Keratinocyte (primary cell): ENCODE results near the gene KANK2.

Experiments
- CTCF ChIP-seq, 3 experiments: IDR thresholded peaks in 1 of 3; conservative IDR thresholded peaks in 1 of 3; optimal IDR thresholded peaks in 1 of 3; 2 replicates in 2 of 3; 3 replicates in 1 of 3; pipeline versions ENCODE3 to v1.5.1; 2011; ENCODE audit warnings: low read length in 3 of 3, mild to moderate bottlenecking in 3 of 3, moderate library complexity in 2 of 3, control low read depth in 1 of 3, inconsistent platforms in 1 of 3; ENCODE audit not compliant: insufficient read depth in 2 of 3; ENCODE audit errors: extremely low read depth in 1 of 3
- EZH2 ChIP-seq: IDR thresholded peaks from one replicate; pipeline ENCODE4 v1.6.1; 2012; ENCODE audit warnings: inconsistent platforms, mild to moderate bottlenecking, low read length, moderate library complexity

DNA sequence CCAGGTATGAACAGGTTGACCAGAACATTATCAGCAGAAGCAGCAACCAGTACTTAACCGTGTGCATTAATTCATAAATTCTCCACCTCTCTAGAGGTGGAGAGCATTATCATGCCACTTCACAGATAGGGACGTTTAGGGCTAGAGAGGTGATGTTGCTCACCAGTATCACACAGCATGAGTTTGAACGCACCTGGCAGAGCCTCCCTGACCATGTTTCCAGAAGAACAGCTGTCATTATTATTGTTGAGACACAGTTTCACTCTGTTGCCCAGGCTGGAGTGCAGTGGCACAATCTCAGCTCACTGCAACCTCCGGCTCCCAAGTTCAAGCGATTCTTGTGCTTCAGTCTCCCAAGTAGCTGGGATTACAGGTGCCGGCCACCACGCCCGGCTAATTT is 6.8 kb downstream of the KANK2 start:
- no peak for TF ChIP-seq CTCF (optimal IDR thresholded peaks at IDR 0.05 in 1 of 3, IDR thresholded peaks at IDR 0.05 in 1 of 3, conservative IDR thresholded peaks at IDR 0.05 in 1 of 3; ENCODE audit: extremely low read depth in 1 of 3, insufficient read depth in 2 of 3, low read length in 3 of 3)
- no peak for TF ChIP-seq EZH2
